SK-N-SH treated with all-trans-retinoic acid at 6 μM for 48 hours (cell line): Measurements from ENCODE around the gene RUNX3.

Experiments used
- ARNTL ChIP-seq: fragments of 450-650 bp; formaldehyde crosslinking; IDR thresholded peaks from 2 replicates; pipeline ENCODE4 v1.5.0; 2020; ENCODE audit warnings: low read depth, mild to moderate bottlenecking, moderate library complexity, borderline replicate concordance
- GLIS3 ChIP-seq: fragments of 250-450 bp; sonication (Bioruptor Pico); IDR thresholded peaks from 2 replicates; pipeline ENCODE4 v1.5.0; 2020; ENCODE audit warnings: mild to moderate bottlenecking, moderate library complexity
- ISL1 ChIP-seq: fragments of 250-450 bp; sonication (Bioruptor Pico); IDR thresholded peaks from 2 replicates; pipeline ENCODE4 v2.1.2; 2022; ENCODE audit warnings: mild to moderate bottlenecking, moderate library complexity
- RARB ChIP-seq: fragments of 250-450 bp; sonication (Bioruptor Pico); IDR thresholded peaks from 2 replicates; pipeline ENCODE4 v1.8.0; 2021; ENCODE audit warnings: mild to moderate bottlenecking, moderate library complexity
- SNAI2 ChIP-seq: fragments of 250-450 bp; sonication (Bioruptor Pico); IDR thresholded peaks from 2 replicates; pipeline ENCODE4 v1.5.0; 2020; ENCODE audit warnings: mild to moderate bottlenecking, moderate library complexity
- TCF4 ChIP-seq: fragments of 250-450 bp; sonication (Bioruptor Pico); IDR thresholded peaks from 2 replicates; pipeline ENCODE4 v1.8.0; 2021; ENCODE audit warnings: mild to moderate bottlenecking, moderate library complexity, borderline replicate concordance
- ZFP3 ChIP-seq: fragments of 250-450 bp; sonication (Bioruptor Pico); IDR thresholded peaks from 2 replicates; pipeline ENCODE4 v1.5.0; 2020; ENCODE audit warnings: mild to moderate bottlenecking, moderate library complexity
- ZNF70 ChIP-seq: fragments of 450-650 bp; formaldehyde crosslinking; IDR thresholded peaks from 2 replicates; pipeline ENCODE4 v1.5.0; 2020; ENCODE audit warnings: mild to moderate bottlenecking, moderate library complexity
- ZNF8 ChIP-seq: fragments of 450-650 bp; formaldehyde crosslinking; IDR thresholded peaks from 2 replicates; pipeline ENCODE4 v1.5.0; 2020; ENCODE audit warnings: mild to moderate bottlenecking, moderate library complexity

- no peak for TF ChIP-seq ARNTL (CRISPR knock-in tag)
- no peak for TF ChIP-seq ISL1 (CRISPR knock-in tag)
- no peak for TF ChIP-seq SNAI2
- TF ChIP-seq RARB: no peak
- no peak for TF ChIP-seq TCF4 (CRISPR knock-in tag)
- TF ChIP-seq ZNF8: no peak
- TF ChIP-seq GLIS3: no peak
- no peak for TF ChIP-seq ZNF70 (CRISPR knock-in tag)
- TF ChIP-seq ZFP3: no peak
Observed at GRCh38 chr1:24872061-24872850, 57.8 kb downstream of the RUNX3 start.
